ENCODE measurements around the gene GRK6. TPM values are rescaled to one million over a fixed set of nuclear protein-coding genes. Genes with fewer than 3 reads are reported as not detected.

Gene GRK6
- 19.8 and 27.8 TPM in 2 replicates for total RNA-seq
- polyA plus RNA-seq (2012), result 15.4 TPM

GRCh38 chr5:177426566-177427210 is at the start of gene GRK6:
Gene GRK6 (plus strand): TSS chr5:177426676. CDS start chr5:177426846, 170 bp downstream.
- DNase-seq (ENCODE audit: low read depth), result peak; percentile 31

GRCh38 chr5:177377851-177378776 is 48.4 kb upstream of the GRK6 start:
- no peak for DNase-seq (ENCODE audit: low read depth)

DNA sequence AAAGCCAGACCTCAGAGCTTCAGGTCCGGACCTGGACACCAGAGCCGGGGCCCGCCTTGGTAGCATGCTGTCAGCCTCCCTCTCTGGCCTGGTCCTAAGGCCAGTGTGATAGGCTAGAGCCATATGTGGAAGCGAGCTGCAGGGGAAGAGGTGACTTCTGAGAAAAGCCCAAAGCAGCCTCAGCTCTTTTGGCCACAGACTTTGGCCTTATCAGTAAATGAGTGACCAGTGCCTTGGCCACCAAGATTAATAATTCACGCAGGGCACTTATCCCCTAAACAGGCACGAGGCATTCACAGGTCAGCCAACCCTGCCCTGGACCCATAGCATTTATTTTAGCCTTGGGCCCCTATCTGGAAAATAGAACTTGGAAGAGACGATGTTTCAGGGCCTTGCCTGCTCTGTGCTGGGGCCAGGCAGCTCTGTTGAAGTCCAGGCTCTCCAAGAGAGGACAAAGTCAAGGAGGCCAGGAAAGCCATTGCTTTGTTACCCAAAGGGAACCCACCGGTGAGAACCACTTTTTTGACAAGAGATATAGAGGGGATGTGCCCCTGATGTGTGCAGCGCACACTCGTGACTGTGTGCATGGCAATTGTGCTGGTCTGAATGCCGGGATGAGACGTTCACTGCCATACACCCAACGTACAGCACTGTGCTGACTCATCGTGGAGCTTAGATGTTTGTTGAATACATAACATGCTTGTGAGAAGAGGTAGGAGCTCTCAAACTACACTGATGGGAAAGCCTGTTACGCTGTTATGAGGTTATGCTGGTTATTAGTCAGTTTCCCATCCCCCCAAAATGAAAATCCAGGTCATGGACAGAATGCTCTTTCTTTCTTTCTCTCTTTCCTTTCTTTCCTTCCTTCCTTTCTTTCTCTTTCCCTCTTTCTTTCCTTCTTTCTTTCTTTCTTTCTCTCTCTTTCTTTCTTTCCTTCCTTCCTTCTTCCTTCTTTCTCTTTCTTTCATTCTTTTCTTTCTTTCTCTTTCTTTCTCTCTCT is 47.3 kb upstream of the GRK6 start:
- DNase-seq (ENCODE audit: low read depth), result no peak

DNA sequence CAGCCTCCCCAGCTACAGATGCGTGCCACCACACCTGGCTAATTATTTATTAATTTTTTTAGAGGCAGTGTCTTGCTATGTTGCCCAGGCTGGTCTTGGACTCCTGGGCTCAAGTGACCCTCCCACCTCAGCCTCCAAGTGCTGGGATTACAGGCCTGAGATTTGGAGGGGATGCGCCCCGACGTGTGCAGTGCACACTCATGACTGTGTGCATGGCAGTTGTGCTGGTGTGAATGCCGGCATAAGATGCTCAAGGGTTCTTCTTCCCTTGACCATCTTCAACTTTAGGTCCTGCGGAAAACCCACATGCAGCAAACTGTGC is 45.7 kb upstream of the GRK6 start:
- DNase-seq (ENCODE audit: low read depth), result no peak

DNA sequence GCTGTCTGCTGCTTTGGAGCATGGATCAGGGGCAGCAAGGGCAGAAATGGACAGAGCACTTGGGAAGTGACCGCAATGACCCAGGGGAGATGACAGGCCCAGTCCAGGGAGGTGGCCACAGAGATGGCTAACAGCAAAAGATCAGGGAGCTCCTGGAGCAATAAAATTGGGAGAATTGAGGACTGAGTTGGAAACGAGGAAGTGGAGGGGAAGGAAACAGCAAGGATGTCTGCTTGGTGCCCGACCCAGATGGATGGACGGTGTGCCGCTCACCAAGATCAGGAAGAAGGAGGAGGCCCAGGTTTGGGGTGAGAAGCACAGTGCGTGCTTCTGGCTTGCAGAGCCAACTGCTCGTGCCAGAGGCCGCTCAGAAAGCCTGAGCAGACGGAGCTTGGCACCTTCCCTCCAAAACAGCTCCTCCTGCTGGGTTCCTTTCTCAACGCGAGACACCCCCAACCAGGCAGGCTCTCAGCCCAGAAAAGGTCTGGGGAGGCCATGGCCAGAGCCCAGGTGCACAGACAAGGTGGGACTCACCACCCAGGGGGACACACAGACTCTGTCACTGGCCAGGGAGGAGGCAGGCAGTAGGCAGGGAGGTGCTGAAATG is 44.0 kb upstream of the GRK6 start:
- peak; percentile 35 for DNase-seq (ENCODE audit: low read depth)

DNA sequence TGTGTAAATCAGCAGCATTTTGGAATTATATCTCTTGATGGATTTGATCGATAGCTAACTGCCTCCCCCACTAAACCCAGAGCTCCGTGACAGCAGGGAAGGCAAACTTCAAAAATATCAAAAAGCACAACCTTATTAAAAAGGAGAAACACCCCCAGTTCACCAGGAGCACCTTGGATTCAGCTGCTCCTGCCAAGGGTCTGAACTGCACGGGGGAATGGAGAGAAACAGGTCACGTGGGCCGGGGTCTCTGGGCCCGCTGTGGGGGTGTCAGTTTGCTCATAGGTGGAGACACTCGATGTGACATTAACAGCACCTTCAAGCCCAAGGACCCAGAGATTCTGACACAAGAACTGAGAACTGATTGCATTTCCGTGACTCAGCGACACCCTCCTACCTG is 43.3 kb upstream of the GRK6 start:
- DNase-seq (ENCODE audit: low read depth), result no peak

DNA sequence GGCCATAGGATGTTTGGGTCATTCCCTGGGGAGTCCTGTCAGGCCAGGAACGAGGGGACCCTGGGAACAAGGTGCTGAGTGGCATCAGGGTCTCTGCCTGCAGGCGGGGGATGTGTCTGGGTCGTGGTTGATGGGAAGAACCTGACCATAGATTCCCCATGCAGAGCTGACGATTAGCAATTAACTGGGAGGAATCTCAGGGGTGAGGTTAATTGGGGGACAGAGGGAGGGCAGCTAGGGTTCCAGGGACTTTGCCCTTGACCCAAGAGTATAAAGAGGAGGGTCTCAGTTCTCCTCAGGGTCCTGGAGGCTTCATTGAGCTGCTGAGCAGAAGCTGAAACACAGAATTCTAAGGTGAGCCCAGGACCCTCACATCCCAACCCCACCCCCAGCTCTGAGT is 42.3 kb upstream of the GRK6 start, which contains the start of gene SLC34A1:
Gene SLC34A1, plus strand, starts transcription at position 301 of the 400 bp plus-strand sequence. CDS start 1,308 bp downstream, outside the sequence.
- no peak for DNase-seq (ENCODE audit: low read depth)

- no peak for DNase-seq (ENCODE audit: low read depth)
These were observed 40.8 kb upstream of the GRK6 start for GRCh38 chr5:177385720-177386119.

GRCh38 chr5:177386542-177386941 is 39.9 kb upstream of the GRK6 start:
- DNase-seq (ENCODE audit: low read depth), result no peak

DNA sequence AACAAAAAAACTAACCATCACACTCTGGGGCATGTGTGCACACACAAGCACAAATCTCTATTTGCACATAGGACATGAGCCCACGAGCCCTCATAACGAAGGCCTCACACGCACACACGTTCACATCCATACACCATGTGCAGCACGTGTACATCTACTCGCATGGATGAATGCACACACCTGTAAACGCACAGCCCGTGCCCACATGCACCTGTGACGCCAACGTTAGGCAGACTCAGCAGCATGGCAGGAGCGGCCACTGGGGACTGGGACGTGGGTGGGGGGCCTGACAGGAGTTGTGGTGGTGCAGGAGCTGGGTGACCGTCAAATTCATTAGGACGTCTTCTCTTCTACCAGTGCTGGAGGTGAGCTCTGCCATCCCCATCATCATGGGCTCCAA is 39.1 kb upstream of the GRK6 start:
- DNase-seq (ENCODE audit: low read depth), result no peak

DNA sequence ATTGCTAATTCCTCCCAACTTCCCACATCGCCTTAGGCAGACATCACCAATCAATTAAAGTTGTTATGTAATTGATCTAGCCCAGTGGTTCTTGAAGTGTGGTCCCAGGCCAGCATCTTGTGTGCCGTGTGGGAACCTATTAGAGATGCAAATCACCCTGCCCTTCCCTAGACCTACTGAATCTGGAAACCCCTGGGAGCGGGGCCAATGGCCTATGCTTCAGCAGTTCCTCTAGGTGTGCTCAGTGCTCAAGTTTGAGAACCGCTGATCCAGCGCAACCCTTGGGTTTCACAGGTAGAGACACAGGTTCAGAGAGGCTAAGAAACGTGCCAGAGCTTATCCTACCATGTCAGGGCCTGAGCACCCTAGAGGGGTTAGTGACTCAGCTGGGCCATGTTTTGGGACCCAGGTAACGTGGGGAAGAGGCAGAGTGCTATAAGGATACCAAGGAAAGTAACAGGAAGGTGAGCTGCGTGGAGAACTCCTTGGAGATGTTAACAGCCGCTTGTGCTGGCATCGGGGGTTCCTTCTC is 37.9 kb upstream of the GRK6 start:
- DNase-seq (ENCODE audit: low read depth), result no peak

DNA sequence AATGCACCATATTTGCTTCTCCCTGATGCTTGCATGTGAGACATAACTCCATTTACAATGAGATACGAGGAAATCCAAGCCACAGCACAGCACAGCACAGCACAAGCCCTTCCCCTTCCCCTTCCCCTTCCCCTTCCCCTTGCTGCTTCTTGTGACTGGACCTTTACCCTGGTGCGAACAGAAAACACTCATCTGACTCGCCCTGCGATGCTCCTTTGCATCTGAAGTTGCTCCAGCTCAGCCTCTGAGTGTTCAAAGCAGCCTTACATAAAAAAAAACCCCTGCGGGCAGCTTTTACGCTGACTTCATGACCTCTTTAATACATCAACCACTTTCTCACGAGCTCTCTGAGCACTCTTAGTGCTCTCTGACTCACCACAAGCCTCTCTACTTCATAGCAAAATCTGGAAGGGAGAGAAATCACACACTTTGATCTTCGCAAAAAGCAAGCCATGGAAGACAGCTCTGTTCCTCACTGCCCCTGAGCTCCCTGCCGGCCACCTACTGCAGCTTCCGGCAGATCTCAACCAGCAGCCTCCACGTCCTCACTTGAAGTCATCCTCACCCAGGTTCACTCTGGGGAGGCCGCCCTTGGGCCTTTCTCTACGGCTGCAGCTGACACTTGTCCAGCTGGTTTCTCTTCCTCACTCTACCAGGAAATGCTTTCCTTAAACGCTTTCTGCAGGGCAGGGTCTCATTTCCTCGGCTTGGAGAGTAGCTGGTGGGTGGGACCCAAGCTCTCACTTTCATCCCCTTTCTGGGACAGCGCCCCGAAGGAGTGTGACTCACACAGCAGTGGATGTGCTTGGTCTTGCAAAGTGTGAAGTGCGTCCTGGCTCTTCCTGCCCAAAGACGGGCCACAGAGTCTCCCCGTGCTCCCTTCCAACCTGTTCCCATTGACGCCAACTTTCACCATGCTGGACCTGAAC is 37.0 kb upstream of the GRK6 start:
- DNase-seq (ENCODE audit: low read depth), result peak; percentile 48

DNA sequence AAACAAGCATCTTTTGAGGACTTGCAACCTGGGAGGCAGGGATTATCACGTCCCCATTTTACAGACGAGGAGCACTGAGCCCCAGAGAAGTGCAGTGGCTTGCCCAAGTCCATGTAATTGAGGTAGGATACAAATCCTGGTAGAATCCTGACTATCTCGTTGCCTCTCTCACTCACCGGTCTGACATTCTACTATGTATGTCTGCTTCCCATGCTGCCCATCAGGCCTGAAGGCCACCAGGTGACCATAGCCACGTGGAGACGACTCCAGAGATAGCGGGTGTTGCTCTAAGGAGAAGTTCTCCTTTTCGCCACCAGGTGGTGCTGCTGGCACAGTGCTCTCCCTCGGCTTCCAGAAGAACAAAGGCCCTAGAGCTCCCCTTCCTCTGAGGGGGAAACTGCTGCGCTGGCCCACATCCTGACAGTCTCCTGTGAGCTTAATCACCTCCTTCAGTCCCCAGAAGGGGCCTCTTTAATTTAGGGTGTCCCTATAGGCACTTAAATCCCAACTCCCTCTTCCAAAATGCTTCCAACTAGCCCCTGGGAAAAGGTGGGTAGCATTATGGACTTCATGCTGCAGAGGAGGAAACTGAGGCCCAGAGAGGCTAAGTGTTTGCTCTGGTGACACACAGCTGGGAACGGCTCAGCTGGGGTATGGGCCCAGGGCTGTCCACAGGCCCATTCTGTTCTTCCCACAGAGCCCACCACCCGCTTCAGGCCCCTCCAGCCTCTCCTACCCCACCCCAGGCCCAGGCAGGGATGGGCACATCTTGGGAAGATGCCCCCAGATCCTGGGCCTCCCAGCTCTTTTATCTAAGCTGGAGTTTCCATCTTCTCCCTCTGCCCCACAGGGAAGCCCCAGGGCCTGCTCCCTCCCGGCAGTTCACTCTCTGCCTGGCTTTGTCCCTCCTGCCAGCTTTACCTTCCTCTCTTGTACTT is 35.8 kb upstream of the GRK6 start:
- DNase-seq (ENCODE audit: low read depth), result peak; percentile 86

DNA sequence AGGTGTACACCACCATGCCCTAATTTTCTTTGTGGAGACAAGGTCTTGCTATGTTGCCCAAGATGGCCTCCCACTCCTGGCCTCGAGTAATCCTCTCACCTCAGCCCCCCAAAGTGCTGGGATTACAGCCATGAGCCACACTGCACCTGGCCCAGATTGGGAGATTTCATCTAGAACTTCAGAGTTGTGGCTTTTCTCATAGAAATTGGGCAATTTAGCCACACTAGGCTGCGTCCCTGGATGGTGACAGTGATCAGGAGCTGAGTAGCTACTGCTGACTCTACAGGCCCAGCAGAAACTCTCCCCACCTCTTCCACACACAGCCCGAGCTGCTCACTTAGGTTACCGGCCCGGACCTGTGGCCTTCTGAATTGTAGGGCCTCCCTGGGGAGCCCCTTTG is 33.7 kb upstream of the GRK6 start:
- no peak for DNase-seq (ENCODE audit: low read depth)

DNA sequence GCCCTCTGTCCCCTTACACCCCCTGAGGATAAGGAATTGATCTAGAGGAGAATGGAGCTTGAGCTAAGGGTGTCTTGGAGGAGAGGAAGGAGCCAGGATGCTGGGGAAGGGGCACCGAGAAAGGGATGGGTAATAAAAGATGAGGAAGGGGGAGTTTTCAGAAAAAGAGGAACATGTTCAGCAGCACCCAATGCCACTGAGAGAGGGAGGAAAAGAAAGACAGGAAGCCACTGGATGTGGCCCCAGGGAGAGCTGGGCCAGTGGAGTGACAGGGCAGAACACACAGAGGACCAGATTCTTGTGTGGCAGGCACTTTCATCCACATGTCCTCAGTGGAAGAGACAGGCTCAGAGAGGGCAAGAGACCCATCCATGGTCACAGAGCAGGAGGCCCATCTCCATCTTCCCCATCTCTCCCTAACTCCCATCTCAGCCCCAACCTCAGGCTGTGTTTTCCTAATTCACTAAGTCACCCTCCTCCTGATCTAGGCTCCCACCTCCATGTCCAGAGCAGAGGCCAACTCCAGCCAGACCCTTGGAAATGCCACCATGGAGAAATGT is 33.2 kb upstream of the GRK6 start:
- DNase-seq (ENCODE audit: low read depth), result no peak

DNA sequence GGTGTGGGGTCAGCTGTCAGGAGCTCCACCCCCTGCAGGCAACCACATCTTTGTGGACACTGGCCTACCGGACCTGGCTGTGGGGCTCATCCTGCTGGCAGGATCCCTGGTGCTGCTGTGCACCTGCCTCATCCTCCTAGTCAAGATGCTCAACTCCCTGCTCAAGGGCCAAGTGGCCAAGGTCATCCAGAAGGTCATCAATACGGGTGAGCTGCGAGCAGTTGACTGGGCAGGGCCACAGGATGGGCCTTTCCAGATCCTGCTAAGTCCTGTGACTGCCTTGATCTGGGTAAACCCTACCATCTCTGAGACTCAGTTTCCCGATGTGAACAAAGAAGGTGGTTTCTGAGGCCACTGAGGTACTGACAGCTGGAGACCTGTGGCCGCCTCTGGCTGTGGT is 32.5 kb upstream of the GRK6 start:
- DNase-seq (ENCODE audit: low read depth), result no peak

DNA sequence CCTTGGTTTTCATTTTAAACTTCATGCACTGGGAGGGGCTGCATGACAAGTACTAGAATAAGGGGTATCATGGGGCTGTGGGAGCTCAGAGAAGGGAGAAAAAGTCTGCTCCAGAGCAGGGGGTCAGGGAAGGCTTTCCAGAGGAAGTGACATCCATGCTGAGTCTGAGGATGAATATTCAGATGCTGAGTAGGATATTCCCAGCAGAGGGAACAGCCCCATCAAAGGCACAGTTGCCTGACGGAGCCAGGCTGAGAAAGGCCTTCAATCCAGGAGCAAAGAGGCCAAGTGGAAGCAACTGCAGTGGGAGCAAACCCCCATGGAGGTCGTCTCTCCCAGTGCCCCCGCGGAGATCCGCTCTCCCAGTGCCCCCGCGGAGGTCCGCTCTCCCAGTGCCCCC is 30.4 kb upstream of the GRK6 start:
- DNase-seq (ENCODE audit: low read depth), result no peak

DNA sequence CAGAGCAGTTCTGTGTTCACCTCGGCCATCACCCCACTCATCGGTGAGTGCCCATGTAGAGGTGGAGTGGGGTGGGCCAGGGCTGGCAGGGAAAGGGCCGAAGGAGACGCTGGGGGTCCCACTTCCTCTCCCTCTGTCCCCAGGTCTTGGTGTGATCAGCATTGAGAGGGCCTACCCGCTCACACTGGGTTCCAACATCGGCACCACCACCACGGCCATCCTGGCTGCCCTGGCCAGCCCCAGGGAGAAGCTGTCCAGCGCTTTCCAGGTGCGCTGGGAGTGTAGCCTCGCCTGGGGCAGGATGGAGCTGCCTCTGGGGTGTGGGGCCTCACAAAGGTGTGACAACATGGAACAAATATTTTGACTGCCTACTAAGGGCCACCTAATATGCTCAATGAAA is 29.7 kb upstream of the GRK6 start:
- no peak for DNase-seq (ENCODE audit: low read depth)

Measured in myocyte (in vitro differentiated cells).